Nephron (organoid): ENCODE results near the gene AFF3.

ENCODE experiments used
- H3K27ac Mint-ChIP-seq, 3 experiments: 2 replicates each; pipeline ENCODE4 v1.8.0; 2020; ENCODE audit warnings: mixed read lengths in 3 of 3, mild to moderate bottlenecking in 2 of 3, moderate library complexity in 1 of 3
- H3K27me3 Mint-ChIP-seq: 2 replicates; pipeline ENCODE4 v1.8.0; 2021; ENCODE audit warnings: low read depth, mild to moderate bottlenecking, moderate library complexity, mixed read lengths
- H3K36me3 Mint-ChIP-seq: 2 replicates; pipeline ENCODE4 v1.8.0; 2020; ENCODE audit warnings: low read depth, mixed read lengths
- H3K4me1 Mint-ChIP-seq: 2 replicates; pipeline ENCODE4 v1.8.0; 2020; ENCODE audit warnings: mixed read lengths
- H3K4me3 Mint-ChIP-seq, 3 experiments: 2 replicates each; pipeline ENCODE4 v1.8.0; 2020; ENCODE audit warnings: mild to moderate bottlenecking in 3 of 3, mixed read lengths in 3 of 3, moderate library complexity in 2 of 3
- H3K9me3 Mint-ChIP-seq: 2 replicates; pipeline ENCODE4 v1.8.0; 2020; ENCODE audit warnings: mixed read lengths
- CTCF ChIP-seq, 3 experiments: fragments of 200-600 bp; sonication (generic); IDR thresholded peaks; one replicate each; pipeline ENCODE4 v1.5.0; 2021; ENCODE audit warnings: antibody characterized with exemption in 3 of 3; ENCODE audit not compliant: unreplicated experiment in 3 of 3

Gene AFF3

GRCh38 chr2:100142393-100142792, at the start of gene AFF3:
AFF3 (minus strand) TSS chr2:100142590; CDS start chr2:100104454, 38,136 bp downstream.
- Mint-ChIP-seq H3K36me3 (no peaks in the 10 kb centered on the region), H3K4me3 (no peak within 1 kb of the TSS), H3K27ac (no peak within 1 kb of the TSS), H3K9me3 (no peaks in the 10 kb centered on the region), H3K27me3 (no peaks in the 10 kb centered on the region), H3K4me1 (no peaks in the 10 kb centered on the region)
- no peak for TF ChIP-seq CTCF (IDR thresholded peaks at IDR 0.05; ENCODE audit: unreplicated experiment in 3 of 3)

- H3K27ac Mint-ChIP-seq = peak overlapping the region in 1 of 3 experiments; percentile 49
- H3K36me3 Mint-ChIP-seq = peaks cover 4% of the 10 kb centered on the region
- H3K27me3 Mint-ChIP-seq = peaks cover 3% of the 10 kb centered on the region
- peaks cover 6% of the 10 kb centered on the region for H3K9me3 Mint-ChIP-seq
- peaks cover 17% of the 10 kb centered on the region for H3K4me1 Mint-ChIP-seq
- no peak for TF ChIP-seq CTCF (IDR thresholded peaks at IDR 0.05; ENCODE audit: unreplicated experiment in 3 of 3)
- no peak overlapping the region for H3K4me3 Mint-ChIP-seq
Observed at GRCh38 chr2:100189387-100189786, 47.0 kb upstream of the AFF3 start.

- TF ChIP-seq CTCF (IDR thresholded peaks at IDR 0.05; ENCODE audit: unreplicated experiment in 3 of 3) = no peak
- Mint-ChIP-seq H3K4me1 (peaks cover 13% of the 10 kb centered on the region), H3K9me3 (peaks cover 6% of the 10 kb centered on the region), H3K27me3 (peaks cover 6% of the 10 kb centered on the region), H3K4me3 (no peak overlapping the region), H3K36me3 (peaks cover 4% of the 10 kb centered on the region), H3K27ac (no peak overlapping the region)
Observed at GRCh38 chr2:100188326-100188725, 45.9 kb upstream of the AFF3 start.

GRCh38 chr2:100186126-100186525, 43.7 kb upstream of the AFF3 start:
- no peaks in the 10 kb centered on the region for H3K36me3 Mint-ChIP-seq
- H3K4me1 Mint-ChIP-seq = peaks cover 26% of the 10 kb centered on the region
- H3K4me3 Mint-ChIP-seq = no peak overlapping the region
- no peak for TF ChIP-seq CTCF (IDR thresholded peaks at IDR 0.05; ENCODE audit: unreplicated experiment in 3 of 3)
- H3K27ac Mint-ChIP-seq = no peak overlapping the region
- peaks cover 6% of the 10 kb centered on the region for H3K27me3 Mint-ChIP-seq
- no peaks in the 10 kb centered on the region for H3K9me3 Mint-ChIP-seq

- H3K27me3 Mint-ChIP-seq = peaks cover 6% of the 10 kb centered on the region
- H3K27ac Mint-ChIP-seq = no peak overlapping the region
- H3K4me1 Mint-ChIP-seq = peaks cover 26% of the 10 kb centered on the region
- no peaks in the 10 kb centered on the region for H3K36me3 Mint-ChIP-seq
- H3K4me3 Mint-ChIP-seq = no peak overlapping the region
- H3K9me3 Mint-ChIP-seq = no peaks in the 10 kb centered on the region
- TF ChIP-seq CTCF (IDR thresholded peaks at IDR 0.05; ENCODE audit: unreplicated experiment in 3 of 3) = no peak
Observed at GRCh38 chr2:100185516-100185915, 43.1 kb upstream of the AFF3 start.

GRCh38 chr2:100185105-100185504, 42.7 kb upstream of the AFF3 start:
- H3K4me1 Mint-ChIP-seq = peaks cover 26% of the 10 kb centered on the region

More at GRCh38 chr2:100185105-100185504, 42.7 kb upstream of the AFF3 start:
- no peak for TF ChIP-seq CTCF (IDR thresholded peaks at IDR 0.05; ENCODE audit: unreplicated experiment in 3 of 3)
- peaks cover 6% of the 10 kb centered on the region for H3K27me3 Mint-ChIP-seq
- no peaks in the 10 kb centered on the region for H3K36me3 Mint-ChIP-seq
- H3K27ac Mint-ChIP-seq = no peak overlapping the region
- H3K9me3 Mint-ChIP-seq = no peaks in the 10 kb centered on the region
- no peak overlapping the region for H3K4me3 Mint-ChIP-seq
